DOHH2 (cell line): ENCODE measurements around the gene PWWP2A.

Experiments used
- EZH2phosphoT487 ChIP-seq: fragments of 200-600 bp; sonication (generic); IDR thresholded peaks from 2 replicates; pipeline ENCODE4 v1.6.1; 2017; ENCODE audit warnings: borderline replicate concordance, mild to moderate bottlenecking, antibody characterized with exemption, low read length, moderate library complexity, mixed read lengths
- TF ChIP-seq, protein P1 (sequence below): fragments of 200-600 bp; sonication (generic); IDR thresholded peaks from one replicate; pipeline ENCODE4 v1.5.1; 2014; ENCODE audit warnings: antibody characterized with exemption, mild to moderate bottlenecking, low read depth, low read length; ENCODE audit not compliant: poor library complexity, severe bottlenecking

GRCh38 chr5:160049099-160049498, 70.2 kb downstream of the PWWP2A start:
- TF ChIP-seq, protein P1, sequence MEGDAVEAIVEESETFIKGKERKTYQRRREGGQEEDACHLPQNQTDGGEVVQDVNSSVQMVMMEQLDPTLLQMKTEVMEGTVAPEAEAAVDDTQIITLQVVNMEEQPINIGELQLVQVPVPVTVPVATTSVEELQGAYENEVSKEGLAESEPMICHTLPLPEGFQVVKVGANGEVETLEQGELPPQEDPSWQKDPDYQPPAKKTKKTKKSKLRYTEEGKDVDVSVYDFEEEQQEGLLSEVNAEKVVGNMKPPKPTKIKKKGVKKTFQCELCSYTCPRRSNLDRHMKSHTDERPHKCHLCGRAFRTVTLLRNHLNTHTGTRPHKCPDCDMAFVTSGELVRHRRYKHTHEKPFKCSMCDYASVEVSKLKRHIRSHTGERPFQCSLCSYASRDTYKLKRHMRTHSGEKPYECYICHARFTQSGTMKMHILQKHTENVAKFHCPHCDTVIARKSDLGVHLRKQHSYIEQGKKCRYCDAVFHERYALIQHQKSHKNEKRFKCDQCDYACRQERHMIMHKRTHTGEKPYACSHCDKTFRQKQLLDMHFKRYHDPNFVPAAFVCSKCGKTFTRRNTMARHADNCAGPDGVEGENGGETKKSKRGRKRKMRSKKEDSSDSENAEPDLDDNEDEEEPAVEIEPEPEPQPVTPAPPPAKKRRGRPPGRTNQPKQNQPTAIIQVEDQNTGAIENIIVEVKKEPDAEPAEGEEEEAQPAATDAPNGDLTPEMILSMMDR: no peak
- no peak for TF ChIP-seq EZH2phosphoT487
